IMR-90 (cell line): Measurements from ENCODE around the gene MYO9B.

Experiments
- FOS ChIP-seq: fragments of 150-350 bp; IDR thresholded peaks from 2 replicates; pipeline ENCODE4 v1.6.1; 2016; ENCODE audit warnings: low read depth, low read length
- MAZ ChIP-seq: IDR thresholded peaks from 2 replicates; pipeline ENCODE4 v1.6.1; 2012; ENCODE audit warnings: low read depth, mild to moderate bottlenecking, low read length, improper control_type of control experiment, moderate library complexity, borderline replicate concordance
- MXI1 ChIP-seq: IDR thresholded peaks from 2 replicates; pipeline ENCODE4 v1.6.1; 2012; ENCODE audit warnings: low read depth, mild to moderate bottlenecking, low read length, moderate library complexity, borderline replicate concordance
- POLR2A ChIP-seq: IDR thresholded peaks from 2 replicates; pipeline ENCODE4 v1.6.1; 2012; ENCODE audit warnings: mild to moderate bottlenecking, low read depth, low read length
- RCOR1 ChIP-seq: IDR thresholded peaks from 2 replicates; pipeline ENCODE4 v1.6.1; 2012; ENCODE audit warnings: mild to moderate bottlenecking, low read length, improper control_type of control experiment; ENCODE audit not compliant: insufficient replicate concordance
- SMC3 ChIP-seq: fragments of 150-350 bp; IDR thresholded peaks from 2 replicates; pipeline ENCODE4 v1.6.1; 2016; ENCODE audit warnings: low read depth, mild to moderate bottlenecking, antibody characterized with exemption, low read length, moderate library complexity
- USF2 ChIP-seq: fragments of 150-350 bp; IDR thresholded peaks from 2 replicates; pipeline ENCODE4 v1.6.1; 2017; ENCODE audit warnings: mild to moderate bottlenecking, antibody characterized with exemption, low read length, low read depth
- TF ChIP-seq, protein P1 (sequence below): conservative IDR thresholded peaks from 2 replicates; pipeline ENCODE4 v1.5.1; 2012; ENCODE audit warnings: mild to moderate bottlenecking, low read depth, low read length, improper control_type of control experiment

DNA sequence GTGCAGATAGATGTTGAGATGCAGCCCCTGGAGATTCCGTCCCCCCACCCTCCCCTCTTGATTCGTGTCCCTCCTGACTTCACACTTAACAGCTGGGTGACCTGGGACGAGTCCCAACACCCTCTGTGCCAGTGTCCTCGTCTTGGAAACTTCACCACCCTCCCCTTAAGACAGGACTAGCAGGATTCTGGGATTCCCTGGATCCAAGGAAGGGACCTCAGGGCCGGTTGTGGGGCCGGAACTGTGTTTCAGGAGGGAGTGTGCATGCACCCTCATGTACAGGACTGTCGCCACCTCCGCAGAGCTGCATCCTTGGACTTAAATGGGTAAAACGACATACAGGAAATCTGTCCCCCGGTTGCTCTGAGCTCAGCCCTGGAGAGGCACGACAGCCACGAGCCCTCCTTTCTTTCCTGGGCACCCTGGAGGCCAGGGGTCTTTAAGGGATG is 990 bp downstream of the MYO9B start:
- TF ChIP-seq MAZ (no peak), RCOR1 (no peak), USF2 (no peak), MXI1 (no peak), SMC3 (no peak), POLR2A (no peak), FOS (no peak)
- TF ChIP-seq, protein P1, sequence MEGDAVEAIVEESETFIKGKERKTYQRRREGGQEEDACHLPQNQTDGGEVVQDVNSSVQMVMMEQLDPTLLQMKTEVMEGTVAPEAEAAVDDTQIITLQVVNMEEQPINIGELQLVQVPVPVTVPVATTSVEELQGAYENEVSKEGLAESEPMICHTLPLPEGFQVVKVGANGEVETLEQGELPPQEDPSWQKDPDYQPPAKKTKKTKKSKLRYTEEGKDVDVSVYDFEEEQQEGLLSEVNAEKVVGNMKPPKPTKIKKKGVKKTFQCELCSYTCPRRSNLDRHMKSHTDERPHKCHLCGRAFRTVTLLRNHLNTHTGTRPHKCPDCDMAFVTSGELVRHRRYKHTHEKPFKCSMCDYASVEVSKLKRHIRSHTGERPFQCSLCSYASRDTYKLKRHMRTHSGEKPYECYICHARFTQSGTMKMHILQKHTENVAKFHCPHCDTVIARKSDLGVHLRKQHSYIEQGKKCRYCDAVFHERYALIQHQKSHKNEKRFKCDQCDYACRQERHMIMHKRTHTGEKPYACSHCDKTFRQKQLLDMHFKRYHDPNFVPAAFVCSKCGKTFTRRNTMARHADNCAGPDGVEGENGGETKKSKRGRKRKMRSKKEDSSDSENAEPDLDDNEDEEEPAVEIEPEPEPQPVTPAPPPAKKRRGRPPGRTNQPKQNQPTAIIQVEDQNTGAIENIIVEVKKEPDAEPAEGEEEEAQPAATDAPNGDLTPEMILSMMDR = no peak
